DMS53 (cell line): ENCODE data around the gene TMEM154.

Source experiments
- DNase-seq: peaks from one replicate; lab custom pipeline; 2025; lab: John Stamatoyannopoulos, UW

The TMEM154 gene

GRCh38 chr4:152591396-152591795 lies 88.4 kb downstream of the TMEM154 start:
- peak; percentile 89 for DNase-seq

GRCh38 chr4:152590179-152591031 lies 89.4 kb downstream of the TMEM154 start:
- peak; percentile 53 for DNase-seq

GRCh38 chr4:152588869-152589268 lies 90.9 kb downstream of the TMEM154 start:
- DNase-seq, result no peak

- no peak for DNase-seq
These were observed 92.7 kb downstream of the TMEM154 start for GRCh38 chr4:152587127-152587526.

- DNase-seq, result no peak
These were observed 93.1 kb downstream of the TMEM154 start for GRCh38 chr4:152586668-152587067.

GRCh38 chr4:152585023-152585441 lies 94.8 kb downstream of the TMEM154 start:
- DNase-seq, result no peak

GRCh38 chr4:152581536-152582160 lies 98.1 kb downstream of the TMEM154 start:
- DNase-seq, result no peak

GRCh38 chr4:152579916-152580315 lies 99.9 kb downstream of the TMEM154 start:
- no peak for DNase-seq

- no peak for DNase-seq
These were observed 100.6 kb downstream of the TMEM154 start for GRCh38 chr4:152579107-152579764.

- no peak for DNase-seq
These were observed 101.1 kb downstream of the TMEM154 start for GRCh38 chr4:152578670-152579069.

- DNase-seq, result no peak
These were observed 101.9 kb downstream of the TMEM154 start for GRCh38 chr4:152577708-152578396.

GRCh38 chr4:152575533-152575932 lies 104.3 kb downstream of the TMEM154 start:
- no peak for DNase-seq

GRCh38 chr4:152573861-152574260 lies 105.9 kb downstream of the TMEM154 start:
- DNase-seq, result no peak

GRCh38 chr4:152572417-152573086 lies 107.2 kb downstream of the TMEM154 start:
- peak; percentile 8 for DNase-seq

GRCh38 chr4:152571770-152572169 lies 108.0 kb downstream of the TMEM154 start:
- no peak for DNase-seq

- DNase-seq, result no peak
These were observed 108.5 kb downstream of the TMEM154 start for GRCh38 chr4:152571296-152571695.
